GM21526 (cell line): ENCODE results near the gene TNFRSF9.
"Not testable (repeated sequence)": the region's sequence is repeated elsewhere in the genome, so short reads cannot be mapped to it uniquely, and the experiment has no call there.

ENCODE experiments used
- ATAC-seq: cut with Tn5 transposase; IDR thresholded peaks from one replicate; pipeline ENCODE4 v1.9.1; 2021; ENCODE audit warnings: moderate library complexity; ENCODE audit not compliant: unreplicated experiment, low FRiP score

The TNFRSF9 gene

GRCh38 chr1:7922301-7922700 lies 18.3 kb downstream of the TNFRSF9 start:
- ATAC-seq: no peak

- no peak for ATAC-seq
Measured at GRCh38 chr1:7921796-7922195, 18.8 kb downstream of the TNFRSF9 start.

DNA sequence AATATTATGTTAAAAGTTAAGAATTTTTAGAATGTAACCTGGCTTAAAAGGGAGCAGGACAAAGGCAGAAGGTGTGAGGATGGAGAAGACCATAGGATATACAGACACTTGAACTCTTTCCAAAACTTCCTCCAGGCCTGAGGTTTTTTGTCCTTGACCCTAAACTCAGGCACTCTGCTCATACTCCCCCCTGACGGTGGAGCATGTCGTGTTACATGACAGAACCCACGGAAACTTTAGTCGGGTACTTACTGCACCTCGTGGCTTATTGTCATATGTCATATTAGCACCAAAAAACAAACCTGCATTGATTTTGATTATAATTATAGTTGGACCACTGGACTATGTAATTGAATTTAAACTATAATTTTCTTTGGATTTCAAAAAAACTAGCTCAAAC lies 20.8 kb downstream of the TNFRSF9 start:
- no peak for ATAC-seq

DNA sequence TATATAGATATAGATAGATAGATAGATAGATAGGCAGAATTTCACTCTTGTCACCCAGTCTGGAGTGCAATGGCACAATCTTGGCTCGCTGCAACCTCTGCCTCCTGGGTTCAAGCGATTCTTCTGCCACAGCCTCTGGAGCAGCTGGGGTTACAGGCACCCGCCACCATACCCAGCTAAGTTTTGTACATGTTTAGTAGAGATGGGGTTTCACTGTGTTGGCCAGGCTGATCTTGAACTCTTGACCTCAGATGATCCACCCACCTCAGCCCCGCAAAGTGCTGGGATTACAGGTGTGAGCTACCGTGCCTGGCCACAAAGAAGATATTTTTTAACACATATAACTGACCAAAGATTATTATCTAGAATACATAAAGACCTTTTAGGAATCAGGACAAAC lies 22.7 kb downstream of the TNFRSF9 start:
- ATAC-seq: not testable (repeated sequence)

DNA sequence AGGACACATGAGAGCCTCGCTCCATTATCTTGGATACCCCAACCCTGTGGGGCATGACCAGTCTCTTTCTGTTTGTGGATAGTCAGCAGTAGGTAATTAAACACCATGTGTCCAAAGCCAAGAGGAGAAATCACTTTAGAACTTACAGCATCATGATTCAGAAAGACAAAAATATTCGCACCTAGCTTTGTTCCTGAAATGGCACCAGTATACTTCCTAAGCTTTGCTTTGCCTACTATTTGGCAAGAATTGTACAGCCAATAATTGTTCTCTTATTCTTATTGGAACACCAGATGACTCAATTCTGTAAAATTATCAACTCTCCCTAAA lies 24.2 kb downstream of the TNFRSF9 start:
- ATAC-seq: no peak

DNA sequence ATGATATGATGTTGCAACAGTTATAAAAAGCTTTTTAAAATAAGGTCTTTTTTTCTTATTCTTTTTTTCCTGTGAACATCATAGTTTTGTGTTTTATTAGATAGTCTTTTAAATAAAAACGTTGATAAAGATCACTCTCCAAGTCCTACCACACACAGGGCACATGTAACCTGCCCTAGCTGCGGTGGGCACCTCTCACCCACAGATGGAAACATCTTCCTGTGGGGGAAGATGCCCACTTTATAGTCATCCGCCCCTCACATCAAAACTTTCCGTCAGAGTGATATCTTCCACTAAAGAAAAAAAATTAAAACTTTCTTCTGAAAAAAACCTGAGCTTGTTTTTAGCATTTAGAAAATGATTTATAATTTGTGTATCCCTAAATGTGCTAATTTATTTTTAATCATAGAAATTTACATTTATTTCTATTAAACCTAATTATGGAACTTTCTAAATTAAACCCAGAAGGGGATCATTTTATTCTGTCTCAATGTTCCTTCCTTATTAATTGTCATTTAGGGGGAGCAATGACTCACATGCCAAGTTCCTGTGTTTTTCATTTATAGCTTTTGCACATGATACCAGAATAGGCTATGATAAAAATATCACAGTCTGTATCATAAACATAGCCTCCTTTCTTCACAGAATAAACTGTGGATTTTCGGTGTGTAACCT lies 24.7 kb downstream of the TNFRSF9 start:
- no peak for ATAC-seq

GRCh38 chr1:7912743-7913557 lies 27.7 kb downstream of the TNFRSF9 start:
- no peak for ATAC-seq

GRCh38 chr1:7912145-7912544 lies 28.5 kb downstream of the TNFRSF9 start:
- no peak for ATAC-seq

- ATAC-seq: no peak
Measured at GRCh38 chr1:7905262-7905661, 35.4 kb downstream of the TNFRSF9 start.

DNA sequence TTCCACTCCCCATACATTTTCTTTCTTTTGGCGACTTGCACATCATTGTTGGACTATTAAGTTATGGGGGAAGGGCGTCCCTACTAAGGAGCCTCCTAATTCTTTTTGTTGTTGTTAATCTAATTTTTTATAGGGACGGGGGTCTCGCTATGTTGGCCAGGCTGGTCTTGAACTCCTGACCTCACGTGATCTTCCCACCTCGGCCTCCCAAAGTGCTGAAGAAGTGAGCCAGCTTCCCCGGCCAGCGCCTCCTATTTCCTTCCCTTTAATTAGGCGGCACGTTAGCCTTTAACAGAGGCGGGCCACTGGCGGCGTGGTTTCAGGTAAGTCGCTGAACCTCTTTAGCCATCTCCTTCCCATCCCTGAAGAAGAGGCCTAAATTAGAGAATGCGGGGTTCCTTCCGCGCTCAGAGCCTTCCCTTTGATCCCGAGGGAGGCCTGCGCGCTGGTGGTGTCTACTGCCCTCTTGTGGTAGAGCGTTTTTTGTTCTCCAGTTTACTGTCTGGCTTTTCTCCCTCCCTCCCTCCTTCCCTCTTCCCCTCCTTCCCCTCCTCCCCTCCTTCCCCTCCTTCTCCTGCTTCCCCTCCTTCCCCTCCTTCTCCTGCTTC lies 38.1 kb downstream of the TNFRSF9 start:
- no peak for ATAC-seq

DNA sequence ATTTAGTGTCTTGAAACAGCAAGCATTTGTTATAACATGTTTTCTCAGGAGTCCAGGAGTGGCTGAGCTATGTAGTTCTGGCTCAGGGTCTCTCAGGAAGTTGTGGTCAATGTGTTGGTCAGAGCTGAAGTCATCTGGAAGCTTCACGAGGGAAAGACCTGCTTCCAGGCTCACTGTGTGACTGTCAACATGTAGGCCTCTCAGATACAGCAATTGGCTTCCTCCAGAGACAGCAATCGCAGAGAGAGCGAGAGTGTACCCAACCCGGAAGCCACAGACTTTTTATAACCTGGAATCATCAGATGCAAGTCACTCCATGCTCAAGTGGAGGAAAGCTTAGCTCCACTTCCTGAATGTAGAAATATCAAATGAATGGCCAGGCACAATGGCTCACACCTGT lies 40.9 kb downstream of the TNFRSF9 start:
- no peak for ATAC-seq

DNA sequence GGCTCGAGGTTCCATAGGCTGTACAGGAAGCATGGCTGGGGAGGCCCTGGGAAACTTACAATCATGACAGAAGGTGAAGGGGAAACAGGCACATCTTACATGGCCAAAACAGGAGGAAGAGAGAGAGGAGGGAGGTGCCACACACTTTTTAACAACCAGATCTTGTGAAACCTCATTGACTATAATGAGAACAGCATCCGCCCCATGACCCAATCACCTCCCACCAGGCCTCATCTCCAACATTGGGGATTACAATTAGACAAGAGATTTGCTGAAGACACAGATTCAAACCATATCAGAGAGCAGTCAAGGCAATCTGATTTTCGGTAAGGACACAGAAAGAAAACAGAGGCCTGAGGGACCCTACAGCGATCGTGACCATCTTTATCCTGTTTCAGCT lies 41.7 kb downstream of the TNFRSF9 start:
- no peak for ATAC-seq

GRCh38 chr1:7896994-7897393 lies 43.6 kb downstream of the TNFRSF9 start:
- ATAC-seq: no peak

GRCh38 chr1:7893529-7894180 lies 47.0 kb downstream of the TNFRSF9 start:
- ATAC-seq: no peak

- ATAC-seq: no peak
Measured at GRCh38 chr1:7891804-7892203, 48.8 kb downstream of the TNFRSF9 start.

DNA sequence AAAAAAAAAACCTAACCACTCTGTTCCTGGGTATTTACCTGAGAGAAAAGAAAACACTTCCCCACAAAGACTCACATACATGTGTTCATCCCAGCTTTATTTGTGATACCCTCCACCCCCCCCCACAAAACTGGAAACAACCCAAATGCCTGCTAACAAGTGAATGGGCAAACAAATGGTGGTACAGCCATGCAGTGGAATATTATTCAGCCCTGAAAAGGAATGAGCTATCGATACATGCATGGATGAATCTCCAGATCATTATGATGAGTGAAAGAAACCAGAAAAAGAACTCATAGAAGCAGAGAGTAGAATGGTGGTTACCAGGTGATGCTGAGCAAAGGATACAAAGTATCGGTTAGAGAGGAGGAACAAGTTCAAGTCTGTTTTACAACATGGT lies 49.8 kb downstream of the TNFRSF9 start:
- ATAC-seq: no peak

DNA sequence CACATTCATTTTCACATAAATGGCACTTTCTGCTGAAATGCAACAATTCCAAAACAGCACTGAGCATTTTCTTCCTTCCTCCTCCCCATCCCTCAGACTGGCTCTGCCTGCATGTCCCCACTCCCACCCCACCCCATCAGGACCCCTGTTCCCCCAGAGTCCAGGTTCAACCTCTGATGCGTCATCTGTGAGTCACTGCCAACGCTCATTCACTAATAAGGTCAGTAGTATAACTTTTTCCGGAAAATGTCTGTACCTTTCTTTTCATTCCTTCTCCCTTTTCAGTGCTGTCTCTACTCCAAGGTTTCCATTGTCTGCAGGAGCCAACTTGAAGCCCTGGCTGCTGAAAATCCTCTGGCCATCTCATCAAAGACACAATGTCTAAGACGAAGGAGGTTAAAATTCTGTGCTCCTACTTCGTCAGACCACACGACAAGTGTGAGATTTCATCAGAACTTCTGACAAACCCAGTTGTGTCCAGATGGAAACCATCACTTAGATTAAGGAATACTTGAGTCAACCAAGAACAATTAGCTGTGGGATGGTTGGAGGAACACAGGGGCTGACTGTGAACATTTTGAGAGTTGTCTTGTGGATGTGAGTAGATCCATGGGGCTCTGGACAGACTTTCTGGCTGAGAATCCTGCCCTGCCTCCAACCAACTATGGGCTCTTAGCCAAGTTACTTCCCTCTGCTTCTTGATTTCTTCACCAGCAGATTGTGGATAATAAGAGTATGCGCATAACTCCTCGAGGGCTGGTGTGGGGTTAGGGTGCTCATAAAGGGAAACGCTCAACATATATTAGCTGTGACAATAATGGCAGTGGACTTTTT lies 52.2 kb downstream of the TNFRSF9 start:
- no peak for ATAC-seq

GRCh38 chr1:7886405-7886745 lies 54.3 kb downstream of the TNFRSF9 start:
- no peak for ATAC-seq

DNA sequence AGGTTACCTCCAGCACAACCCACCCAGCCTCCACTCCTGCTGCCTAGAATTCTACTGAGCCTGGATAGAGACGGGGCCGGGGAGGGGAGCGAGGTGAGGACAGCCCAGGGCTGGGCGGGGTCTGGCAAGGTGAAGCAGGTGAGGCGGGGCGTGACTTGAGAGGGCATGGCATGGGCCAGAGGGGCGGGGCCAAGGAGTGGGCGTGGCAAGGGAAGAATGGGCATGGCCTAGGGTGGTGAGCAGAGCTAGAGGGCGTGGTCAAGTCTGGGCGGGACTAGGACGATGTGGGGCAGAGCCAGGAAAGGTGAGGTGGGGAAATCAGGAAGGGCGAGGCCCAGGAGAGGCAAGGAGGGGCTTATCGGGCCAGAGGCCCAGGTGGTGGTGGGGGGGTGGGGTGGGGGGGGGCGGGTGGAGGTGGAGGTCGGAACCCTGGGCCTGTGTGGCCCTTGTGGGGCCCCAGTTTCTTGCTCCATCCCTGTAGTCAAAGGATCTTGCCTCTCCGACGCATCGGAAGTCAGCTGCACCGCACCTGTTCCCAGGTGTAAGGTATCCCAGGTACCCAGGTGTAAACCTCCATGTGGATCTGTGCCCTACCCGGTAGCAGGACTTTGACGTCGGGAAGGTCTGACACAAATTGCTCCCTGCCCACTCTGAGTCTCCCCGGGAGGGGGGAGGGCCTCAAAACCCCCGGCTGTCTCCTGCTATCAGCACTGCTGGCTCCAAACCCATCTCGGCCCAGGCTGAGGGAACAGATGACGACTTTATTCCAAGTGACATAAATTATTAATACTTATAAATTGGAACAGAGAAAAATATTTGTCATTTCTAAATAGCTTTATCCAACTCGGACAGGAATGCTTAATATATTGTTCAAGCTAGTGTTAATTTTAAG lies 54.9 kb downstream of the TNFRSF9 start:
- ATAC-seq: no peak

DNA sequence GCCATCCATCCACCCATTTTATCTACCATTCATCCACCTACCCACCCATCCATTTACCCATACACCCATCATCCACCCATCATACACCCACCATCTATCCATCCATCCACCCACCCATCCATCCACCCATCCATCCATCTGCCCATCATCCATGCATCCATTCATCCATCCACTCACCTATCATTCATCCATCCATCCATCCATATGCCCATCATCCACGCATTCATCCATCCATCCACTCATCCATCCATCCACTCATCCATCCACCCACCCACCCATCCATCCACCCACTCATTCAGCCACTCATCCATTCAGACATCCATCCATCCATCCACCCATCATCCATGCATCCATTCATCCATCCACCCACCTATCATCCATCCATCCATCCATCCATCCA lies 55.9 kb downstream of the TNFRSF9 start:
- ATAC-seq: no peak
